Measurements from ENCODE around the gene STK4. TPM values are rescaled to one million over a fixed set of nuclear protein-coding genes. Genes with fewer than 3 reads are reported as not detected.

The STK4 gene
- total and polyA plus RNA-seq, 2 of the 8 experiments (the other 6 are each of a cell fraction or from before 2014, with no cell fraction given): 12.0 to 34.3 TPM

DNA sequence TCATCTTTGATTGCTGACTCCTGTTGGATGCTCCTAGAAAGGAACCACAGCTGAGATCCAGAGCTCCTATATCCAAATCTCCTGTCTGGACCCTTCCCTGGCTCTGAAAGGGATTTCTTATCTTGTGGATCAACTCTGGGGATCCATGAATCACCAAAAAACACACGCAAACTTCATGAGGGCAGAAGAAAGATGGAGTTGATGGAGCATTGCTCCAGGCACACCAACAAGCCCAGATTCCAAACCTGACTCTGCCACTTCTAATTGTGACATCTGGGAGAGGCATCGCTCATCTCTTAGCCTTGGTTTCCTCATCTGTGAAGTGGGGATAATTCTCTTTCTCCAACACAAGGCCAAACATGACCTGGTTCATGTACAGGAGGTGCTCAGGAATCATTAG, 127.9 kb downstream of the STK4 start (continued):
- TF ChIP-seq RAD21 (IDR thresholded peaks at IDR 0.05 in 1 of 2, conservative IDR thresholded peaks at IDR 0.05 in 1 of 2; ENCODE audit: low read depth in 2 of 2, low read length in 2 of 2): no peak
- TF ChIP-seq KDM1A (IDR thresholded peaks at IDR 0.05; ENCODE audit: borderline replicate concordance, low read length): no peak
- TF ChIP-seq CEBPB (IDR thresholded peaks at IDR 0.05; ENCODE audit: low read depth, low read length): no peak
- no peak for TF ChIP-seq CHD1 (IDR thresholded peaks at IDR 0.05; ENCODE audit: low read depth, low read length)
- TF ChIP-seq BCL11A (IDR thresholded peaks at IDR 0.05; ENCODE audit: low read depth in 2 of 2, low read length in 2 of 2): no peak

Data from H1 (cell line).